ENCODE data around the gene TBC1D22A. TPM values are rescaled to one million over a fixed set of nuclear protein-coding genes. Genes with fewer than 3 reads are reported as not detected.

The TBC1D22A gene
- total RNA-seq, 4 donors from 2014 or later, result 15.6 to 21.7 (median 20.5) TPM

GRCh38 chr22:46810856-46811786 lies 48.7 kb downstream of the TBC1D22A start:
- H3K27me3 ChIP-seq, result no peaks in the 10 kb centered on the region
- TF ChIP-seq CTCF (IDR thresholded peaks at IDR 0.05), result no peak
- TF ChIP-seq POLR2A (IDR thresholded peaks at IDR 0.05), result no peak
- H3K4me3 ChIP-seq, result no peak overlapping the region
- WGBS, 2 donors, result 94 to 97% methylated on average over 15 to 19 of the region's 21 CpGs
- peaks cover 4 to 21% (median 7%) of the 10 kb centered on the region in 3 donors for H3K4me1 ChIP-seq
- intact Hi-C loops (cut with DNase I), result no loop called here
- peaks cover 0 to 36% (median 0%) of the 10 kb centered on the region in 3 donors for H3K36me3 ChIP-seq
- no peak for DNase-seq
- no peaks in the 10 kb centered on the region for H3K9me3 ChIP-seq
- no peak overlapping the region for H3K27ac ChIP-seq

DNA sequence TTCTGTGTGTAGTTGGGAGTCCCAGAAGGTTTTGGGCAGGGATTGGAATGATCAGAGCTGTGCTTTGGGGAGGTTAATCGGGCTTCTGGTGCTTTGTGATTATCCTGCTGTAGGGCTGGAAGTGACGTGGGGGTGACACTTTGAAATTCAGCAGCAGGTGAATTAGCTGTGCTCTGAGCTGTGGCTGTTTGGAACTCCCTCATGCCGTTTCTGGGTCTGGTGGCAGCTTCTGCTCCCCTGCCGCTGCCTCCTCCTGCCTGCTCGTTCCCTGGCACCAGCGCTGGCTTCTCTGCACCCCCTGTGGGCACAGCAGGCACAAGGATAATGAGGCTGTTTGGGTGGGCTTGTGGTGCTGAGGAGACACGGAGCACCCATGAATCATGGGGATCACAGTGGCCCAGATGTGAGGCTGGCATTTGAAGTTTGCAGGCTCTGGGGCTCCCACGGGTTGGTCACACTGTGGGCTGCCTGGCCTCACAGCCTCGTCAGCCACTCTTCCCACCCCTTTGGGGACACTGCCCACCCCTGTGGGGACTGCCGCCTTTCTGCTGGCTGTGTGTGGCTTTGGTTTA lies 49.7 kb downstream of the TBC1D22A start:
- TF ChIP-seq POLR2A (IDR thresholded peaks at IDR 0.05) (no peak), CTCF (IDR thresholded peaks at IDR 0.05) (no peak)
- Histone ChIP-seq H3K9me3 (no peaks in the 10 kb centered on the region), H3K4me3 (no peak overlapping the region), H3K27ac (no peak overlapping the region), H3K27me3 (no peaks in the 10 kb centered on the region), H3K36me3 (peaks cover 0 to 29% (median 0%) of the 10 kb centered on the region in 3 donors), H3K4me1 (peaks cover 12 to 31% (median 14%) of the 10 kb centered on the region in 3 donors)
- intact Hi-C loops (cut with DNase I), result no loop called here
- 53 to 89% methylated on average over 3 of the region's 10 CpGs for WGBS, 2 donors
- no peak for DNase-seq

DNA sequence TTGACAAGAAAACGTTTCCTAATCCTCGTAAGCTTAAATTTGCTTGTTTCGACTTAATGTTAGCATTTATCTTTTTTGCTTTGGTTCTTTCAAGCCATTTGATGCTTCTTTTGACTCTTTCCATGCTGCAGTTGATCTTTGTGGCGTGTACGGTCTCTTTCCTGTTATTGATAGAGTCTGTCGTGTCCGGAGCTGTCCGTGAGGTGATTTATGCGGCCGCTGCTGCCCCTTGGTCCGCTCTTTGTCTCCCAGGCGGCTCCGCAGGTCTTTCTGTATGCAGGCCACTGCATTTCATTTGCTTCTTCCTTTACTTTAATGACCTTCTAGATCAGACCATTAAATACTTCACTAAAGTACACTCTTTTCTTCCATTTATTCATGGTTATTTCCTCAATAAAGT lies 50.3 kb downstream of the TBC1D22A start:
- Histone ChIP-seq H3K4me3 (no peak overlapping the region), H3K27me3 (no peaks in the 10 kb centered on the region), H3K4me1 (peaks cover 12 to 32% (median 14%) of the 10 kb centered on the region in 3 donors), H3K27ac (no peak overlapping the region), H3K9me3 (no peaks in the 10 kb centered on the region), H3K36me3 (peaks cover 0 to 24% (median 0%) of the 10 kb centered on the region in 3 donors)
- DNase-seq, result no peak
- WGBS, 2 donors, result 81 to 89% methylated on average over 13 of the region's 13 CpGs
- intact Hi-C loops (cut with DNase I), result no loop called here
- TF ChIP-seq POLR2A (IDR thresholded peaks at IDR 0.05) (no peak), CTCF (IDR thresholded peaks at IDR 0.05) (no peak)

DNA sequence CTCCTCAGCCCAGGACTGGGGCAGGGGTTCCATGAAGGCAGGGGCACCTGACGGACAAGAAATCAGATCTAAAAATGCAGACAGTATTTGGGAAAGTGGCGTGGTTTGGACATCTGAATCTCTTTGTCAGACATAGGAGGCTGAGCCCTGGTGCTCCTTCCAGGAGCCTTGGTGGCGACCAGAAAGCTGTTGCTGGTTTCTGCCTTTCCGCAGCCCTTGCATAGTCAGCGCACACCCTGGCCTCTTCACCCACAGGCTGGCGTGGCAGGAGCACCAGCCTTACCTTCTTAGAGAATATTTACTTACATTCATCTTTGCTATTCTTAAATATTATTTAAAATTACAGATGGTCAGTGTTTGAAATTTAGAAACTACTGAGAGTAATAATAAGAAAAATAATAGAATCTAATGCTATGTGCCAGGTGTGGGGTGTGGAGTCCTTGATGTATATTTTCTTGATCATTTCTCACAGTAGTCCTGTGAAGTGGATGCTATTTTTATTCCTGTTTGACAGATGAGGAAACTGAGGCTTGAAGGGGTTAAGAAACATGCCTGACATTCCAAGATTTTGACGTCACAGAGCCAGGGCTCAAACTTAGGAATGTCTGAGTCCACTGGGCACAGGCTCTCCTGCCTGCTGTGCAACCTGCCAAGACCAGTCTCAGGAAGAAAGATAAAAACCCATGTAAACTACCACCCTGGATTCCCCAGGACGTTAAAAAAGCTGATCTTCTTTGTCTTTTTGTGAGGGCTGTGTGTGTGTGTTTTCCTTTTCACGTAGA lies 51.6 kb downstream of the TBC1D22A start:
- Histone ChIP-seq H3K4me3 (no peak overlapping the region), H3K27ac (no peak overlapping the region), H3K4me1 (peaks cover 12 to 32% (median 14%) of the 10 kb centered on the region in 3 donors), H3K36me3 (peaks cover 0 to 16% (median 0%) of the 10 kb centered on the region in 3 donors), H3K9me3 (no peaks in the 10 kb centered on the region), H3K27me3 (no peaks in the 10 kb centered on the region)
- intact Hi-C loops (cut with DNase I), result no loop called here
- TF ChIP-seq POLR2A (IDR thresholded peaks at IDR 0.05) (no peak), CTCF (IDR thresholded peaks at IDR 0.05) (no peak)
- DNase-seq, result no peak
- WGBS, 2 donors, result 80 to 82% methylated on average over 9 of the region's 9 CpGs
